ENCODE measurements around the gene EVL. TPM values are rescaled to one million over a fixed set of nuclear protein-coding genes. Genes with fewer than 3 reads are reported as not detected.

Gene EVL
- total and polyA plus RNA-seq, 12 donors = 26.0 to 79.4 (median 47.6) TPM

GRCh38 chr14:100117026-100117425 lies 51.8 kb downstream of the EVL start:
- Histone ChIP-seq H3K27ac (no peak overlapping the region), H3K36me3 (peaks cover 0 to 55% (median 0%) of the 10 kb centered on the region in 9 donors), H3K4me3 (no peak overlapping the region), H3K9me3 (no peaks in the 10 kb centered on the region), H3K27me3 (no peaks in the 10 kb centered on the region), H3K4me1 (peaks cover 0 to 6% (median 0%) of the 10 kb centered on the region in 9 donors)
- ATAC-seq = peak in 1 of 8 donors; percentile 32
- DNase-seq = no peak
- no peak for TF ChIP-seq CTCF (IDR thresholded peaks at IDR 0.05)
- 92 to 96% methylated on average over 10 of the region's 10 CpGs for WGBS, 2 donors
- intact Hi-C loops (cut with DNase I) = no loop called here

- ATAC-seq (no peak), DNase-seq (no peak)
- TF ChIP-seq CTCF (IDR thresholded peaks at IDR 0.05) = no peak
- Histone ChIP-seq H3K9me3 (no peaks in the 10 kb centered on the region), H3K27me3 (no peaks in the 10 kb centered on the region), H3K4me1 (peaks cover 0 to 4% (median 0%) of the 10 kb centered on the region in 9 donors), H3K4me3 (no peak overlapping the region), H3K27ac (no peak overlapping the region), H3K36me3 (peaks cover 0 to 54% (median 0%) of the 10 kb centered on the region in 9 donors)
- WGBS, 2 donors = 96 to 97% methylated on average over 14 of the region's 14 CpGs
- intact Hi-C loops (cut with DNase I) = no loop called here
Measured at GRCh38 chr14:100117633-100118395, 52.6 kb downstream of the EVL start.

- Histone ChIP-seq H3K4me3 (no peak overlapping the region), H3K4me1 (peaks cover 0 to 7% (median 0%) of the 10 kb centered on the region in 9 donors), H3K27me3 (no peaks in the 10 kb centered on the region), H3K36me3 (peaks cover 0 to 59% (median 0%) of the 10 kb centered on the region in 9 donors), H3K9me3 (no peaks in the 10 kb centered on the region), H3K27ac (no peak overlapping the region)
- WGBS, 2 donors = 90 to 92% methylated on average over 7 of the region's 7 CpGs
- no peak for ATAC-seq
- intact Hi-C loops (cut with DNase I) = no loop called here
- no peak for DNase-seq
- no peak for TF ChIP-seq CTCF (IDR thresholded peaks at IDR 0.05)
Measured at GRCh38 chr14:100118396-100119011, 53.3 kb downstream of the EVL start.

GRCh38 chr14:100119251-100119650 lies 54.0 kb downstream of the EVL start:
- Histone ChIP-seq H3K4me3 (no peak overlapping the region), H3K27ac (no peak overlapping the region), H3K9me3 (no peaks in the 10 kb centered on the region), H3K27me3 (no peaks in the 10 kb centered on the region), H3K4me1 (peaks cover 0 to 7% (median 0%) of the 10 kb centered on the region in 9 donors), H3K36me3 (peaks cover 0 to 64% (median 0%) of the 10 kb centered on the region in 9 donors)
- WGBS, 2 donors = 93 to 96% methylated on average over 8 of the region's 8 CpGs
- ATAC-seq (no peak), DNase-seq (no peak)
- TF ChIP-seq CTCF (IDR thresholded peaks at IDR 0.05) = no peak
- intact Hi-C loops (cut with DNase I) = no loop called here

All from heart right ventricle (tissue), 16 donors.